GM18505 (cell line): ENCODE data around the gene LSP1.
A peak's percentile ranks its signal among the peaks of the same experiment; 100 is the strongest.
"Not testable (repeated sequence)": the region's sequence is repeated elsewhere in the genome, so short reads cannot be mapped to it uniquely, and the experiment has no call there.

Source experiments
- ATAC-seq: cut with Tn5 transposase; IDR thresholded peaks from one replicate; pipeline ENCODE4 v1.9.1; 2021; ENCODE audit not compliant: unreplicated experiment
- POLR2A ChIP-seq: IDR thresholded peaks from 4 replicates; pipeline ENCODE4 v1.6.1; 2011; ENCODE audit warnings: borderline replicate concordance; ENCODE audit not compliant: insufficient read depth, insufficient read length; ENCODE audit errors: extremely low read depth

Gene LSP1

GRCh38 chr11:1867381-1867780, 14.5 kb downstream of the LSP1 start:
- no peak for TF ChIP-seq POLR2A
- no peak for ATAC-seq

- TF ChIP-seq POLR2A = no peak
- no peak for ATAC-seq
Measured at GRCh38 chr11:1868056-1868635, 15.3 kb downstream of the LSP1 start.

- TF ChIP-seq POLR2A = no peak
- no peak for ATAC-seq
Measured at GRCh38 chr11:1868636-1869291, 15.9 kb downstream of the LSP1 start.

- peak; percentile 10 for TF ChIP-seq POLR2A
- no peak for ATAC-seq
Measured at GRCh38 chr11:1869427-1870325, 16.8 kb downstream of the LSP1 start.

GRCh38 chr11:1870326-1870696, 17.4 kb downstream of the LSP1 start:
- TF ChIP-seq POLR2A = no peak
- ATAC-seq = no peak

GRCh38 chr11:1870721-1871466, 18.0 kb downstream of the LSP1 start:
- no peak for ATAC-seq
- no peak for TF ChIP-seq POLR2A

- no peak for ATAC-seq
- TF ChIP-seq POLR2A = no peak
Measured at GRCh38 chr11:1871531-1871930, 18.6 kb downstream of the LSP1 start.

DNA sequence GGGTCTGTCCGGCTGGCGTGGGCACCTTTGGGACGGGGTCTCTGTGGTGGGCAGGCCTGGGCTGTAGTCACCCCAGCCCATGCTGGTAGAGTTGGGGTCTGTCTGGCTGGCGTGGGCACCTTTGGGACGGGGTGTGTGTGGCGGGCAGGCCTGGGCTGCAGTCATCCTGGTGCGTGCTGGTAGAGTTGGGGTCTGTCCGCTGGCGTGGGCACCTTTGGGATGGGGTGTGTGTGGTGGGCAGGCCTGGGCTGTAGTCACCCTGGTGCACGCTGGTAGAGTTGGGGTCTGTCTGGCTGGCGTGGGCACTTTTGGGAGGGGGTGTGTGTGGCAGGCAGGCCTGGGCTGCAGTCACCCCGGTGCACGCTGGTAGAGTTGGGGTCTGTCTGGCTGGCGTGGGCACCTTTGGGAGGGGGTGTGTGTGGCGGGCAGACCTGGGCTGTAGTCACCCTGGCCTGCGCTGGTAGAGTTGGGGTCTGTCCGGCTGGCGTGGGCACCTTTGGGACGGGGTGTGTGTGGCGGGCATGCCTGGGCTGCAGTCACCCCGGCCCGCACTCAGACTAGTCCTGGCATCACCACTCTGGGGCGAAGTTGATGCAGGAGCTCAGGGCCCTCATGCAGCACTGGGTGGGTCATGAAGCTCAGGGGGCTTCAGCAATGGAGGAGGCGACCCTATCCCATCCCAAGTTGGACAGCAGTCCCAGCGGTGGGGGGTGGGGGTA, 19.5 kb downstream of the LSP1 start:
- no peak for TF ChIP-seq POLR2A
- ATAC-seq = no peak

DNA sequence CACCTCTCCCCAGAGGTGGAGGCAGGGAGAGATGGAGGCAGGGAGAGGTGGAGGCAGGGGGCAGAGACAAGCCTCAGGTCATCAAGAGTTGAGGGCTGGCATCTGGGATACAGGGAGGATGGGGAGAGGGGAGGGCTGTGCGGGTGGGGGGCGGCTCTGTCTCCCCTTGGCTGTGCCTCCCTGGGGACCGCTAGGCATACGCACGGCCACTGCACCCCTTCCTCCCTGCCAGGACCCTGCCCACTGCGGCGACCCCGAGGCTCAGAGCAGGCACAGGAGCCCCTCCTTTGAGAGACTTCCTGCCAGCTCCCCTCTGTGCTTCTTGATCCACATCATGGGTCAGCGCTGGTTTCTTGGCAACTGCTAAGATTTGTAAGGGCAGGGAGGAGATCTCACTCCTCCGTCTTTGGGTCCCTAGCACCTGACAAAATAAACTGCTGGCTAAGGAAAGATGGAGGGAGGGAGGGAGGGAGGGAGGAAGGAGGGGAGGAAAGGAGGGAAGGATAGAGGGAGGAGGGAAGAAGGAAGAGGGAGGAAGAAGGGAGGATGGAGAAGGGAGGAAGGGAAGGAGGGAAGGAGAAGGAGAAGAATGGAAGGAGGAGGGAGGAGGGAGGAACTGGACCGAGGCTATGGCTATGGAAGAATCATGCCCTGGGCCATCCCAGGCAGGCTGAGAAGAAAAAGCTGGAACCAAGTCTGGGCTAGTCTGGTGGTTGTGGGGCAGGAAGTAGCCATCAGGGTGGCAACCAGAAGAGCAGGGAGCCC, 20.3 kb downstream of the LSP1 start:
- TF ChIP-seq POLR2A = no peak
- no peak for ATAC-seq

- ATAC-seq = not testable (repeated sequence)
Measured at GRCh38 chr11:1873813-1874150, 20.9 kb downstream of the LSP1 start.

DNA sequence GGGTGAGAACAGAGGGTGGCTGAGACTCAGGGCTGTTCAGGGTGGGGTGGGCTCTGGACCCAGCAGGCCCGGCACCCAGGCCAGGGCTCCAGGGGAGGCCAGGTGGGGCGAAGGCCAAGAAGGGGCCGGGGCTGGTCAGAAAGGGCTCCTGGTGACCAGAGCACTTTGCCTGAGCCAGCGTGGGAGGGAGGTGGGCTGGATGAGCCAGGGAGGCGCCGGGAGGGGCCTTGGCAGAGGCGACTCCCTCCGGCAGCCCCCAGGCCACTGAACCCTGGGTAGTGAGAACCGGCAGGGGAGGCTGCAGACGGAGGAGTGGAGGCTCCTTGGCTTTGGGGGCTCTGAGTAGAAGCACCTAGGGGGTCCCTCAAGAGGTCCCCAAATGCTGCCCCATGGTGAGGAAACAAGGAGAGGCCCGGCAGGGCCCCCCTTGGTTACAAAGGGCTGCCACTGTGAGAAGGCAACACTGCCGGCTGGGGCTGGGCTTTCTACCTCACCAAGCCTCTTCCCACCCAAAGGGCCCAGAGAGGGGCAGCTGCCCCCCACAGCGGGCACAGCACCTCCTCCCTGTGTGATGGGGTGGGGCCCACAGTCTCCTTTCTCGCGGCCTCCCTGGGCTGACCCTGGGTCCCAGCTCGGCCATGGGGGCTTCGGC, 21.7 kb downstream of the LSP1 start:
- not testable (repeated sequence) for ATAC-seq
